Suprapubic skin (tissue), 3 donors: ENCODE results near the gene PLXNB3.

Source experiments
- CTCF ChIP-seq, 2 donors: fragments of 200-600 bp in 1 of 2; fragments of 450-650 bp in 1 of 2; sonication (generic) in 1 of 2; IDR thresholded peaks; one replicate each; pipeline ENCODE4 v1.5.1; 2016 to 2019; ENCODE audit warnings: antibody characterized with exemption in 2 of 2, mild to moderate bottlenecking in 1 of 2, moderate library complexity in 1 of 2
- POLR2AphosphoS5 ChIP-seq, 3 donors: sonication (generic); formaldehyde crosslinking; IDR thresholded peaks; one replicate each; pipeline ENCODE4 v1.6.1; 2017; ENCODE audit warnings: antibody characterized with exemption in 3 of 3

- TF ChIP-seq POLR2AphosphoS5 (IDR thresholded peaks at IDR 0.05) (no peak), CTCF (IDR thresholded peaks at IDR 0.05) (no peak)
Measured at GRCh38 chrX:153714256-153714655, 49.8 kb upstream of the PLXNB3 start.
